ENCODE results near the gene WDR82.

GRCh38 chr3:52256159-52256558 is 22.3 kb downstream of the WDR82 start:
- TF ChIP-seq CTCF (conservative IDR thresholded peaks at IDR 0.05; ENCODE audit: low read depth, low read length) = no peak
- TF ChIP-seq CEBPB (IDR thresholded peaks at IDR 0.05; ENCODE audit: low read depth, low read length) = no peak
- no peak for TF ChIP-seq RAD21 (IDR thresholded peaks at IDR 0.05; ENCODE audit: low read length)
- TF ChIP-seq RCOR1 (IDR thresholded peaks at IDR 0.05; ENCODE audit: insufficient replicate concordance, low read length) = no peak
- no peak for TF ChIP-seq POLR2A (IDR thresholded peaks at IDR 0.05; ENCODE audit: low read depth, low read length)
- no peak for TF ChIP-seq MAFK (IDR thresholded peaks at IDR 0.05; ENCODE audit: low read depth, low read length)
- no peak for TF ChIP-seq SMC3 (IDR thresholded peaks at IDR 0.05; ENCODE audit: low read depth, low read length)
- no peak for TF ChIP-seq CHD1 (IDR thresholded peaks at IDR 0.05; ENCODE audit: low read depth, low read length)
- no peak for TF ChIP-seq MXI1 (IDR thresholded peaks at IDR 0.05; ENCODE audit: borderline replicate concordance, low read depth, low read length)
- no peak for TF ChIP-seq BHLHE40 (IDR thresholded peaks at IDR 0.05; ENCODE audit: low read depth, low read length)
- no peak for TF ChIP-seq USF2 (IDR thresholded peaks at IDR 0.05; ENCODE audit: low read depth, low read length)
- TF ChIP-seq FOS (IDR thresholded peaks at IDR 0.05; ENCODE audit: low read depth, low read length) = no peak
- TF ChIP-seq RFX5 (IDR thresholded peaks at IDR 0.05; ENCODE audit: low read depth, low read length) = no peak

Measured in IMR-90 (cell line).